Measurements from ENCODE around the gene PHC2. TPM values are rescaled to one million over a fixed set of nuclear protein-coding genes. Genes with fewer than 3 reads are reported as not detected.

PHC2 gene
- total RNA-seq, 1 experiment from 2014 or later = 137 TPM

DNA sequence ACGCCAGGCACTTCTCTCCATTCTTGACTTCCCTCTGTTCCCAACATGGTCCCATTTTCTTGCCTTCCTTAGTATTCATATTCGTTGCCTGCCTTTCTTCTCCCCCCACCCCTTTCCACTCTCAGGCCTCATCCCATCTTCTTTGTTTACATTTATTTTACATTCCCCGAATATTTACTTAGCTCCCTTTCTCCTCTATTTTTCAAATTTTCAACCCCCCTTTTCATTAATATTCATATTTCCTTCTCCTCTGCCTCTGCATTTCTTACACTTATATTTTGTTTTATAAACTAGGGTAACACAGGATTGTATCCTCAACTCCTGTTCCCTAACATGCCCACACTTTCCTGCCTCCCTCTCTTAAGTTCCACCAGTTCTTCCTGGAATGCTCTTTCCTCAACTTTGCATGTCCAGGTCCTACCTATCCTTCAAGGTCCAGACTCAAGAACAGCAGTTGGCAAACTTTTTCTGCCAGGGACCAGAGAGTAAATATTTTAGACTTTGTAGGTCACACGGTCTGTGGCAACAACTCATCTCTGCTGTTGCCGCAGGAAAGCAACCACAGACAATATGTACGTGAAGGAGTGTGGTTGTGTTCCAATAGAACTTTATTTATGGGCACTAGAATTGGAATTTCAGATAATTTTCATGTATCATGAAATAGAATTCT is 80.1 kb downstream of the PHC2 start:
- no peaks in the 10 kb centered on the region for H3K27me3 Mint-ChIP-seq (ENCODE audit: insufficient read depth, unreplicated experiment)
- POLR2A ChIA-PET = interaction anchor here (1.0 to 6.4 kb wide), 14 partner anchors 10 to 130 kb away, joined by 3 to 133 read pairs (median 8); partner anchors contain the start of gene PHC2
- peak overlapping the region; percentile 65 for H3K27ac Mint-ChIP-seq (ENCODE audit: low read depth, unreplicated experiment)
- CTCF ChIA-PET = interaction anchor here (1.0 to 1.9 kb wide), 6 partner anchors 12 to 131 kb away, joined by 3 to 16 read pairs (median 5); no protein-coding TSS in a partner anchor
- TF ChIP-seq, protein P1, sequence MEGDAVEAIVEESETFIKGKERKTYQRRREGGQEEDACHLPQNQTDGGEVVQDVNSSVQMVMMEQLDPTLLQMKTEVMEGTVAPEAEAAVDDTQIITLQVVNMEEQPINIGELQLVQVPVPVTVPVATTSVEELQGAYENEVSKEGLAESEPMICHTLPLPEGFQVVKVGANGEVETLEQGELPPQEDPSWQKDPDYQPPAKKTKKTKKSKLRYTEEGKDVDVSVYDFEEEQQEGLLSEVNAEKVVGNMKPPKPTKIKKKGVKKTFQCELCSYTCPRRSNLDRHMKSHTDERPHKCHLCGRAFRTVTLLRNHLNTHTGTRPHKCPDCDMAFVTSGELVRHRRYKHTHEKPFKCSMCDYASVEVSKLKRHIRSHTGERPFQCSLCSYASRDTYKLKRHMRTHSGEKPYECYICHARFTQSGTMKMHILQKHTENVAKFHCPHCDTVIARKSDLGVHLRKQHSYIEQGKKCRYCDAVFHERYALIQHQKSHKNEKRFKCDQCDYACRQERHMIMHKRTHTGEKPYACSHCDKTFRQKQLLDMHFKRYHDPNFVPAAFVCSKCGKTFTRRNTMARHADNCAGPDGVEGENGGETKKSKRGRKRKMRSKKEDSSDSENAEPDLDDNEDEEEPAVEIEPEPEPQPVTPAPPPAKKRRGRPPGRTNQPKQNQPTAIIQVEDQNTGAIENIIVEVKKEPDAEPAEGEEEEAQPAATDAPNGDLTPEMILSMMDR (IDR thresholded peaks at IDR 0.05; ENCODE audit: unreplicated experiment) = no peak
- H3K4me1 Mint-ChIP-seq (ENCODE audit: insufficient read depth, unreplicated experiment) = peaks cover 21% of the 10 kb centered on the region
- H3K4me3 Mint-ChIP-seq (ENCODE audit: unreplicated experiment) = peak overlapping the region; percentile 87
- H3K9me3 Mint-ChIP-seq (ENCODE audit: unreplicated experiment) = no peaks in the 10 kb centered on the region
- no TSS peak for BruUV-seq (replicated peaks)
- peaks cover 24% of the 10 kb centered on the region for H3K36me3 Mint-ChIP-seq (ENCODE audit: insufficient read depth, unreplicated experiment)
- DNase-seq (ENCODE audit: unreplicated experiment) = no peak
- intact Hi-C loops (cut with micrococcal nuclease) = no loop called here

- intact Hi-C loops (cut with micrococcal nuclease) = loop anchor here (2.0 kb wide), 1 partner anchor 21 kb away; no protein-coding TSS in a partner anchor
- ChIA-PET POLR2A (interaction anchor here (1.0 to 6.4 kb wide), 15 partner anchors 8 to 222 kb away, joined by 3 to 133 read pairs (median 7); partner anchors contain the start of gene PHC2), CTCF (interaction anchor here (0.6 to 1.5 kb wide), 6 partner anchors 11 to 118 kb away, joined by 3 to 5 read pairs (median 4); no protein-coding TSS in a partner anchor)
- H3K4me1 Mint-ChIP-seq (ENCODE audit: insufficient read depth, unreplicated experiment) = peaks cover 24% of the 10 kb centered on the region
- peak overlapping the region; percentile 65 for H3K27ac Mint-ChIP-seq (ENCODE audit: low read depth, unreplicated experiment)
- H3K27me3 Mint-ChIP-seq (ENCODE audit: insufficient read depth, unreplicated experiment) = no peaks in the 10 kb centered on the region
- BruUV-seq (replicated peaks) = no TSS peak
- peak overlapping the region; percentile 87 for H3K4me3 Mint-ChIP-seq (ENCODE audit: unreplicated experiment)
- H3K9me3 Mint-ChIP-seq (ENCODE audit: unreplicated experiment) = no peaks in the 10 kb centered on the region
- peak; percentile 84 for DNase-seq (ENCODE audit: unreplicated experiment)
- TF ChIP-seq, protein P1 (IDR thresholded peaks at IDR 0.05; ENCODE audit: unreplicated experiment) = no peak
- H3K36me3 Mint-ChIP-seq (ENCODE audit: insufficient read depth, unreplicated experiment) = peaks cover 30% of the 10 kb centered on the region
These were observed 80.9 kb downstream of the PHC2 start for GRCh38 chr1:33349778-33350610.

DNA sequence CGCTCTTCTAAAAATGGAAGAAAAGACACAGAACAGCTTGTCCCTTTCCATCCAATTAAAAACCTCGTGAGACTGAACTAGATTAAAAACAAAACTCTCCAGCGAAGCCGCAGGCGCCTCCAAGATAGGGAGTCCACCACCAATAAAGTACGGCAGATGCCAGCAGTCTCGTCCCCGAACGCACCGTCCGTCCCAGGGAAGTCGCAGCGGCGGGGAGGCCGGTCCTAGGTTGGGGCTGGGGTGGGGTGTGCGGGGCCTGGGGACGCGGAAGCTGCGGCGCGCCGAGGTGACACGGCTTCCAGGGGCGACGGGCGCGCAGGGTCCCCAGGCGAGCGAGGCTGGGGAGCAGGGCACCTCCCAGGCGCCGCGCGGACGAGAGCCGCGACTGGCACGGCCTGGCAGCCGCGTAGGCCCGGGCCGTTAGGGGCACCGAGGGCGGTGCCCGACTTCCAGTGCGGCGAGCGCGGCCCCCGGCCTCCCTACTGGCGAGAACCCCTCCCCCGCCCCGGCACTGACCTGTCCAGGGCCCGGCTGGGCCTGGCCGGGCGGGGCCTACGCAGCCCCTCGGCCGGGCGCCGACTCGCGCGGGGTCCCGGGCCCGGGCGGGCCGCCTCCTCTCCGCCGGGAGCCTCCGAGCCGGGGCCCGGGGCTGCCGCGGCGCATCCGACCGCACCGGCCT is 81.7 kb downstream of the PHC2 start:
- POLR2A ChIA-PET = interaction anchor here (1.0 to 6.4 kb wide), 16 partner anchors 8 to 222 kb away, joined by 3 to 133 read pairs (median 7); partner anchors contain the start of gene PHC2
- H3K27me3 Mint-ChIP-seq (ENCODE audit: insufficient read depth, unreplicated experiment) = no peaks in the 10 kb centered on the region
- CTCF ChIA-PET = interaction anchor here (0.6 to 1.4 kb wide), 2 partner anchors 55 to 119 kb away, joined by 3 to 8 read pairs; no protein-coding TSS in a partner anchor
- BruUV-seq (replicated peaks) = no TSS peak
- TF ChIP-seq, protein P1 (IDR thresholded peaks at IDR 0.05; ENCODE audit: unreplicated experiment) = no peak
- H3K4me1 Mint-ChIP-seq (ENCODE audit: insufficient read depth, unreplicated experiment) = peaks cover 27% of the 10 kb centered on the region
- peak overlapping the region; percentile 85 for H3K4me3 Mint-ChIP-seq (ENCODE audit: unreplicated experiment)
- no peaks in the 10 kb centered on the region for H3K9me3 Mint-ChIP-seq (ENCODE audit: unreplicated experiment)
- H3K36me3 Mint-ChIP-seq (ENCODE audit: insufficient read depth, unreplicated experiment) = peaks cover 38% of the 10 kb centered on the region
- intact Hi-C loops (cut with micrococcal nuclease) = loop anchor here (2.0 kb wide), 1 partner anchor 20 kb away; no protein-coding TSS in a partner anchor
- DNase-seq (ENCODE audit: unreplicated experiment) = no peak
- peak overlapping the region; percentile 95 for H3K27ac Mint-ChIP-seq (ENCODE audit: low read depth, unreplicated experiment)
